GM12865 (cell line): ENCODE measurements around the gene ANXA10.

ENCODE experiments used
- DNase-seq: peaks from one replicate; pipeline ENCODE4 v3.0.0; 2010; ENCODE audit warnings: low read depth
- H3K4me3 ChIP-seq: 2 replicates; pipeline ENCODE4 v1.5.1; 2011; ENCODE audit warnings: mild to moderate bottlenecking, low read depth, low read length, control low read depth
- CTCF ChIP-seq: IDR thresholded peaks from 2 replicates; pipeline ENCODE4 v1.5.1; 2011; ENCODE audit warnings: low read length, control low read depth, low read depth, inconsistent platforms; ENCODE audit not compliant: insufficient read depth; ENCODE audit errors: missing control alignments

Gene ANXA10

DNA sequence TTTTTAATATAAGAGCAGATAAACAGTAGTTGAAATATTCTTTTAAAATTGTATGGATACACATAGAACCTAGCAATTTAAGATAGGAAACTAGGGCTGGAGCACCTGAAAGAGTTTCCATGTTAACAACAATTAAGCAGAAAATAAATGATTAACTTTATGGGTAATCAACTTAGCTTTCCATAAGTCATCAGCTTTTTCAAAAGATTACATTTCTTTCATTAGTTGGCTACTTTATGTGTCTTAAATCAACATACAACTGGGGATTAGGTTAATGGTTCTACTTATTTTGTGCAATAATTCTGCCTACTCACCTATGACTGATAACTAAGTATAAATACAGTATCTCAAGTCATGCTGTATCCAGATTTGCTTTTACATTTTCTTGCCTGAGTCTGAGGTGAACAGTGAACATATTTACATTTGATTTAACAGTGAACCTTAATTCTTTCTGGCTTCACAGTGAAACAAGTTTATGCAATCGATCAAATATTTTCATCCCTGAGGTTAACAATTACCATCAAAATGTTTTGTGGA, at the start of gene ANXA10:
Gene ANXA10 (plus strand): TSS at position 362 of the 537 bp plus-strand sequence. CDS start 164 bp downstream, at position 526.
- no peak within 1 kb of the TSS for H3K4me3 ChIP-seq
- DNase-seq = no peak
- no peak for TF ChIP-seq CTCF

DNA sequence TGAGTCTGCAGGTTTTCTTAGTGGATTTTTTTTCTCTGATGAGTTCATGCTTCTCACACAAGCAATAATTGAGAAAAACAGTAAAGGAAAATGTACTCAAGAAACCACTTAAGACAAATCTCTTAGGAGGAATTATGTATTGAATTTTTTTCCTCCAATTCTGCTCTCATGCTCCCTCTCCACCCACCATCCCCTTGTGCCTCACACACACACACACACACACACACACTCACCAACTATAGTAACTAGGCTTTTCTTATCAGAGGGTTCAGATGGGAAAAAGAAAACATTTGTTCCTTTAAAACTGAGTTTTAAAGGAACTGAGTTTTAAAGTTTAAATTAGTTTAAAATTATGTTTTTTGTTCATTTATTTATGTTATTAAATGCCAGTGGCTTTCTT, 47.0 kb upstream of the ANXA10 start:
- no peak overlapping the region for H3K4me3 ChIP-seq
- TF ChIP-seq CTCF = no peak
- no peak for DNase-seq

DNA sequence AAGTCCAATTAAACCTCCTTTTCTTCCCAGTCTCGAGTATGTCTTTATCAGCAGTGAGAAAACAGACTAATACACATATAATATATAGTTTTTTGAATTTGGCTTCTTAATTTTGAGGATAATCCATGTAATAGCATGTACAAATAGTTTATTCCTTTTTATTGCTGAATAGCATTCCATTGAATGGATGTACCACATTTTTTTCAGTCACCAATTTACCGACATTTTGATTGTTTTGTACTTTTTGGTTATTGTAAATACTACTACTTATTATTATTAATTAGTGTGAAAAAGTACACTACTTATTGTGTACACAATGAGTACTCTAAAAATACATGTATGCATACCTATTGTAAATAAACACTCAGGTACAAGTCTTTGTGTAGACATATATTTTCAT, 42.3 kb upstream of the ANXA10 start:
- no peak for DNase-seq
- no peak overlapping the region for H3K4me3 ChIP-seq
- no peak for TF ChIP-seq CTCF

DNA sequence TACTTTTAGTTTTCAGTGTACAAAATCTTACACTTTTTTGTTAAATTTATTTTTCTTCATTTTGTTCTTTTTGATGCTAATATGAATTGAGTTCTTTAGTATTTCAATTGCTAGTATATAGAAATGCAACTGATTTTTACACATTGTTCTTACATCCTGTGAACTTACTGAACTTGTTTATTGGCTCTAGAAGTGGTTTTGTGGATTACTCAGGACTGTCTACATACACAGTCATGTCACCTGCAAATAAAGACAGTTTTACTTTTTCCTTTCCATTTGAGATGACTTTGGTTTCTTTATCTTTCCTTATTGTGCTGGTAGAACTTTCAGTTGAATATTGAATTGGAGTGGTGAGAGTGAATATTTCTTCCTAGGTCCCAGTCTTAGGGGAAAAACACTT, 40.8 kb upstream of the ANXA10 start:
- no peak overlapping the region for H3K4me3 ChIP-seq
- no peak for TF ChIP-seq CTCF
- no peak for DNase-seq

DNA sequence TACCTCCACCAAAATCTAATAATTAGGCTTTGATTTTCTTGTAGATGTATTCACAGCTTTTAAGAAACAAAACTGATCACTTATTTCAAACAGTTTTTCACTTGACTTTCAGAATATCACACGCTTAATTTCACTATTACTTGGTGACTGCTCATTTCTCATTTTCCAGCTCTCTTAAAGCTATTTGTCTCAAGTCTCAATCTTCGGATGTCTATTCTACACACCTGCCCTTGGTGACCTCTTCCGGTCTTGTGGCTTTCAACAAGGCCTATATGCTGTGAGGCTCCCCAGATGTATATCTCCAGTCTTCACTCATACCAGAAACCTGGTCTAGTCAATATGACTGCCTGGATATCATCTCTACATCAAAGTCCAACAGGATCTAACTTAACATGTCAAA, 34.9 kb upstream of the ANXA10 start:
- no peak for TF ChIP-seq CTCF
- no peak overlapping the region for H3K4me3 ChIP-seq
- peak; percentile 86 for DNase-seq

DNA sequence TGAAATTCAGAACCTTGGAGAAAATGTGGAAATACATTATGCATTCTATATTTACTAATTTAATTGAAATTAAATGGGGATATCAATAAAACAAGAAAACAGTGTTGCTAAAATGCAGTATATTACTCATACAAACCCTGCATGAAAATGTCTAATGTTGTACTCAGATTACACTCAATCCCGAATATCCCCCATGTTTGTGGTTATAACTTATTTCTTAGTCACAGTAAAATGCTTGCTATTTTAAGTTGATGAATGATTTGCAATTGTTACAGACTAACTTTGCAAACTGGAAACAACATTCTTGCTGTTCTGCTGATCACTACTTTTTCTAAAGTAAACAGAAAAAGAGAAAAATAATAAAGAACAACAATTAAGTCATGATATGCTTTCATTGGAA, 33.1 kb upstream of the ANXA10 start:
- no peak for TF ChIP-seq CTCF
- no peak overlapping the region for H3K4me3 ChIP-seq
- no peak for DNase-seq

DNA sequence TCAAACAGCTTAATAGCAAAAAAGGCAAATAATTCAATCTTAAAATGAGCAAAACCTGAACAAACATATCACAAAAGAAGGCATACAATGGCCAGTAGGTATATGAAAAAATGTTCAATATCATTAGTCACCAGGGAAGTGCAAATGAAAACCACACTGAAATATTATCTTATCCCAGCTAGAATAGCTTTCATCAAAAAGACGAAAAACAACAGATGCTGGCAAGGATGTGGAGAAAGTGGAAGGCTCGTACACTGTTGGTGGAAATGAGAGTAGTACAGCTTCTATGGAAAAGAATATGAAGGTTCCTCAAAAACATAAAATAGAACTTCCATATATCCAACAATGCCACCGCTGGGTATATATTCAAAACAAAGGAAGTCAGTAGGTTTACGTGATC, 29.3 kb upstream of the ANXA10 start:
- no peak for DNase-seq
- TF ChIP-seq CTCF = no peak
- H3K4me3 ChIP-seq = no peak overlapping the region
